SW480 (cell line): ENCODE data around the gene FBF1.
"Not testable (repeated sequence)": the region's sequence is repeated elsewhere in the genome, so short reads cannot be mapped to it uniquely, and the experiment has no call there.

ENCODE experiments used
- DNase-seq: peaks from one replicate; pipeline ENCODE4 v3.0.0-alpha.2; 2016; ENCODE audit warnings: low spot score

FBF1 gene

GRCh38 chr17:75895370-75896155 lies 45.3 kb downstream of the FBF1 start:
- DNase-seq = no peak

GRCh38 chr17:75894049-75894733 lies 46.7 kb downstream of the FBF1 start:
- no peak for DNase-seq

- DNase-seq = no peak
Observed at GRCh38 chr17:75893305-75894048, 47.4 kb downstream of the FBF1 start.

- no peak for DNase-seq
Observed at GRCh38 chr17:75892556-75893224, 48.2 kb downstream of the FBF1 start.

GRCh38 chr17:75891605-75892555 lies 49.0 kb downstream of the FBF1 start:
- no peak for DNase-seq

DNA sequence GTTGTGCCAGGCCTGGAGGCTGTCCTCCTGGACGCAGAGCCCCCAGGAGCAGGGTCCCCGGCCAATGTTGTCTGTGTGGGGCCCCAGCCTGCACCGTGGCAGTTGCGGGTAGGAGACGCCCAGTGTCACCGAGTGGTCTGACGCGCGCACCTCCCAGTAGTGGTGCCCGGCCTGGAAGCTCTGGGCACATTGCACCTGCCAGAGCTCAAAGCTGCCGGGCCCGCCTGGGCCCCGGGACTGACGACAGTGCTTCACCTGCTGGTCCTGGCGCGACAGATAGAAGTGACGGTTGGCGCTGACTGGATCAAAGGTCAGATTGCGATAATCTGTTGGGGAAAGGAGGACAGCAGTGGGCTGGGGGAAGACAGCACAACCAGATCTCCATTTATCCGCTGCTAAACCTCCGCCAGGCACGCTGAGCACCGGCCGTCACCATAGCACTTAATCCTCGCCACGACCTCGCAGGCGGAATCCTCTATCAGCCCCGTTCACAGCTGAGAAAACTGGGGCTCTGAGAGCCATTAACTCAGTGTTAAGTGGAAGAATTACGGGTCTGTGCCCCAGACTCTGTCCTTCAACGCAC lies 49.7 kb downstream of the FBF1 start:
- DNase-seq = no peak

GRCh38 chr17:75889454-75889853 lies 51.4 kb downstream of the FBF1 start:
- DNase-seq = peak; percentile 72

GRCh38 chr17:75888484-75888883 lies 52.4 kb downstream of the FBF1 start:
- no peak for DNase-seq

- not testable (repeated sequence) for DNase-seq
Observed at GRCh38 chr17:75885860-75886259, 55.0 kb downstream of the FBF1 start.

- DNase-seq = no peak
Observed at GRCh38 chr17:75885431-75885830, 55.4 kb downstream of the FBF1 start.

GRCh38 chr17:75881678-75882454 lies 59.0 kb downstream of the FBF1 start:
- no peak for DNase-seq

DNA sequence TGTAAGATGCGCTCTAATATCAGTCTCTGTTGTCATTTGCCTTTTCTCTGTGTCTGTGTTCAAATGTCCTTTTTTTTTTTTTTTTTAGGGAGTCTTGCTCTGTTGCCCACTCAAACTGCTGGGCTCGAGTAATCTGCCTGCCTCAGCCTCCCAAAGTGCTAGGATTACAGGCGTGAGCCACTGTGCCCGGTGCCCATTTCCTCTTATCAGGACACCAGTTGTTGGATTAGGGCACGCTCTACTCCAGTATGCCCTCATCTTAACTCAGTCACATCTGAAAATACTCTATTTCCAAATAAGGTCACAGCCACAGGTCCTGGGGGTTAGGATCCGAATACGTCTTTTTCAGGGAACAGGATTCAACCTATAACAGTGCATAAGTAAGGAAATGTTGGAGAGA lies 60.6 kb downstream of the FBF1 start:
- no peak for DNase-seq

- DNase-seq = peak; percentile 75
Observed at GRCh38 chr17:75878174-75878998, 62.5 kb downstream of the FBF1 start, which contains the start of gene TRIM47. TRIM47 (minus strand) TSS chr17:75878581; CDS start chr17:75878548, 33 bp downstream.

DNA sequence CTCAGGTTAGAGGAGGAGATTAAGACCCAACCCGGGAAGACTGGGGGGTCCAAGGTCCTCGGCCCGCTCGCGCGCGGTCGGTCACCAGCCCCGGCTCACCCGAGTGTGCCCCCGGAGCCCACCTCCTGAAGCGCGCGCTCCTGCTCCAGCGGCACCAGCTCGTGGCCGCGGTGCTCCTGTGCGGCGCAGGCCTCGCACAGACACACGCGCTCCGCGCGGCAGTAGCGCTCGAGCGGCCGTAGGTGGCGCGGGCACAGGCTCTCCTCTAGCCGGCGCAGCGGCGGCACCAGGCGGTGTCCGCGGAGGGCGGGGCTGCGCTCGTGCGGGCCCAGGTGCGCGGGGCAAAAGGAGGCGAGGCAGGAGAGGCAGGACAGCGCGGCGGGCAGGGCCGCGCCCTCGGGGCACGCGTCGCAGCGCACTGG lies 63.1 kb downstream of the FBF1 start:
- DNase-seq = peak; percentile 83

DNA sequence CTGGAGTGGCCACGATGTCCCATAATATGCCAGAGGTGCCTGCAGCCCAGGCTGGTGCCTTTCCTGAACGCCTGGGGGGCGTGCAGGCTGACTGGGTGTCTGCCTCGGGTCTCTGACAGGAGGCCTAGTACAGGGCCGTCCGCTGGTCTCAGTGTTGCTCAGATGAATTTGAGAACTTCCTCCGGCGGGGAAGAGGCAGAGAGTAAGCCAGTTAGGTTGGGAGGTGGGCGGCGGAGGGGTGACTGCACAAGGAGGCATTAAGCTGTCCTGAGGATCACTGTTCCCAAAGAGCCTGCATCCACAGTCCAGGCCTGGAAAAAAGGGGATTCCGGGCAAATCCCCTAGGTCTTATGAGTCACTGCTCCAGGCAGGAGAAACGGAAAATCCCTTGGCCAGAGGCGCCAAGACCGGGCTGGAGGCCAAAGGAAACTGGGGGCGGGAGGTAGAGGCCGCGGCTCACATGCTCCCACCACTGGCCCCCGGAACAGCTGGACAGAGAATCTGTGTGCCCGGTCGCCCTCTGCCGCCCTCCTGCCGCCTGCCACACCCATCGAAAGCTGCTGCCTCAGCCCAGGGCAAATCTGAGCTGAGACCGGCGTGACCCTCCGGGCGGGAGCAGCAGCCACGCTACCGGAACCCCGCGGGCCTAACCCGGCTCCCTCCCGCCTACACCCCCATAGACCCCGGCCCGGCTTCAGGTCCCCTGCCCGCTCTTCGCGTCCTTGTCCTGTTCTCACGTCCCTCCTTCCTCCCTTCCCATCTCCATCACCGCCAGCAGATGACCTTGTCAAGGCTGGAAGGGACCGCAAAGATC lies 63.7 kb downstream of the FBF1 start:
- DNase-seq = peak; percentile 87

DNA sequence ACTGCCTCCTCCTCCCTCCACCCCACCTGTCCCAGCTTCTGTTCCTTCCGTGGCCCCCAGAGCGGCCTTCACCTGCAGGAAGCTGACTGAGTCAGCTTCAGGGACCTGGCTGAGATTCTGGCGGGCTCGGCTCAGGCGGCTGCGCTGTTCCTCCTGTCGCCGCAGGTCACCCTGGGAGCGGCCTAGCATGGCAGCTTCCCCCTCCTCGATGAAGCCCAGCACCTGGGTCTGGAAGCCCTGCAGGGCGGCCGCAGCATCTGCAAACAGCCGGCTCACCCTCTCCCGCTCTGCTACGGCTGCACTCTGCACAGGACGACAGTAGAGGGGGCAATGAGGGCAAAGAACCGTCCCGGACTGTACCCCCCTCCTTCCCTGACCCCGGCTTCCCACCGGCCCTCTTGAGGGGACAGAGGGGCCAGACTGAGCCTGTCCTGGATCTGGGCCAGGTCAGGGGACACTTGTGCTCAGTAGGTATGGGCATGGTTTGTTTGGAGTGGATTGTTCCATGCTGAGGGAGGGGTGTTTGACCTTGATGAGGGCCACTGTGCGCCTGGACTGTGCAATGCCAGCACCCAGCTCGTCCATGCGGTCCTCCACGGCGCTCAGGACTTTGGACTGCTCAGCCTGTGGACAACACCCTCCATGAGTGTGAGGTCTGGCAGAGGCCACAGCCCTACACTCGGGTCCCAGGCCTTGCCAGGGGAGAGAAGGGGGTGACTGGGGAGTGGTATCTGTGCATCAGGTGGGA lies 64.5 kb downstream of the FBF1 start:
- DNase-seq = peak; percentile 93

- DNase-seq = no peak
Observed at GRCh38 chr17:75875940-75876189, 65.0 kb downstream of the FBF1 start.
